SK-N-SH treated with all-trans-retinoic acid at 6 μM for 48 hours (cell line): ENCODE measurements around the gene ARHGAP26.

Source experiments
- ATAC-seq: fragments of 200-7000 bp; cut with Tn5 transposase; 3 replicates; pipeline ENCODE4 v1.9.1; 2020; ENCODE audit warnings: mild to moderate bottlenecking, moderate library complexity
- ARNTL ChIP-seq: fragments of 450-650 bp; formaldehyde crosslinking; IDR thresholded peaks from 2 replicates; pipeline ENCODE4 v1.5.0; 2020; ENCODE audit warnings: low read depth, mild to moderate bottlenecking, moderate library complexity, borderline replicate concordance
- BACH2 ChIP-seq: fragments of 250-450 bp; sonication (Bioruptor Pico); IDR thresholded peaks from 2 replicates; pipeline ENCODE4 v1.9.0; 2021; ENCODE audit warnings: mild to moderate bottlenecking, borderline replicate concordance
- CREB5 ChIP-seq: fragments of 250-450 bp; sonication (Bioruptor Pico); IDR thresholded peaks from 2 replicates; pipeline ENCODE4 v1.5.1; 2020; ENCODE audit warnings: low read depth, mild to moderate bottlenecking, moderate library complexity
- CSDC2 ChIP-seq: fragments of 250-450 bp; sonication (Bioruptor Pico); IDR thresholded peaks from 2 replicates; pipeline ENCODE4 v1.5.0; 2020; ENCODE audit warnings: mild to moderate bottlenecking, moderate library complexity
- ESRRG ChIP-seq: fragments of 250-450 bp; sonication (Bioruptor Pico); IDR thresholded peaks from 2 replicates; pipeline ENCODE4 v1.6.1; 2021; ENCODE audit warnings: mild to moderate bottlenecking
- GLIS3 ChIP-seq: fragments of 250-450 bp; sonication (Bioruptor Pico); IDR thresholded peaks from 2 replicates; pipeline ENCODE4 v1.5.0; 2020; ENCODE audit warnings: mild to moderate bottlenecking, moderate library complexity
- ISL1 ChIP-seq: fragments of 250-450 bp; sonication (Bioruptor Pico); IDR thresholded peaks from 2 replicates; pipeline ENCODE4 v2.1.2; 2022; ENCODE audit warnings: mild to moderate bottlenecking, moderate library complexity
- OSR1 ChIP-seq: fragments of 250-450 bp; sonication (Bioruptor Pico); IDR thresholded peaks from 2 replicates; pipeline ENCODE4 v1.8.0; 2022; ENCODE audit warnings: moderate library complexity, mild to moderate bottlenecking, inconsistent platforms
- POU6F1 ChIP-seq: fragments of 250-450 bp; sonication (Bioruptor Pico); IDR thresholded peaks from 2 replicates; pipeline ENCODE4 v1.8.0; 2021; ENCODE audit warnings: low read depth, mild to moderate bottlenecking, moderate library complexity, borderline replicate concordance
- PPARA ChIP-seq: fragments of 250-450 bp; sonication (Bioruptor Pico); IDR thresholded peaks from 2 replicates; pipeline ENCODE4 v1.5.0; 2020; ENCODE audit warnings: mild to moderate bottlenecking, borderline replicate concordance
- SNAI2 ChIP-seq: fragments of 250-450 bp; sonication (Bioruptor Pico); IDR thresholded peaks from 2 replicates; pipeline ENCODE4 v1.5.0; 2020; ENCODE audit warnings: mild to moderate bottlenecking, moderate library complexity
- TCF4 ChIP-seq: fragments of 250-450 bp; sonication (Bioruptor Pico); IDR thresholded peaks from 2 replicates; pipeline ENCODE4 v1.8.0; 2021; ENCODE audit warnings: mild to moderate bottlenecking, moderate library complexity, borderline replicate concordance
- TOX ChIP-seq: fragments of 250-450 bp; sonication (Bioruptor Pico); IDR thresholded peaks from 2 replicates; pipeline ENCODE4 v1.8.0; 2021; ENCODE audit warnings: mild to moderate bottlenecking, moderate library complexity, borderline replicate concordance
- ZC3H10 ChIP-seq: fragments of 250-450 bp; sonication (Bioruptor Pico); IDR thresholded peaks from 2 replicates; pipeline ENCODE4 v1.5.1; 2021; ENCODE audit warnings: mild to moderate bottlenecking, moderate library complexity
- ZFP3 ChIP-seq: fragments of 250-450 bp; sonication (Bioruptor Pico); IDR thresholded peaks from 2 replicates; pipeline ENCODE4 v1.5.0; 2020; ENCODE audit warnings: mild to moderate bottlenecking, moderate library complexity
- ZFP30 ChIP-seq: fragments of 450-650 bp; formaldehyde crosslinking; IDR thresholded peaks from 2 replicates; pipeline ENCODE4 v1.5.0; 2022; ENCODE audit warnings: mild to moderate bottlenecking, moderate library complexity
- ZNF565 ChIP-seq: fragments of 450-650 bp; formaldehyde crosslinking; conservative IDR thresholded peaks from 2 replicates; pipeline ENCODE4 v1.5.0; 2020; ENCODE audit warnings: low read depth, mild to moderate bottlenecking, moderate library complexity
- ZNF70 ChIP-seq: fragments of 450-650 bp; formaldehyde crosslinking; IDR thresholded peaks from 2 replicates; pipeline ENCODE4 v1.5.0; 2020; ENCODE audit warnings: mild to moderate bottlenecking, moderate library complexity
- ZNF8 ChIP-seq: fragments of 450-650 bp; formaldehyde crosslinking; IDR thresholded peaks from 2 replicates; pipeline ENCODE4 v1.5.0; 2020; ENCODE audit warnings: mild to moderate bottlenecking, moderate library complexity
- TF ChIP-seq, protein P1 (sequence below): fragments of 250-450 bp; sonication (Bioruptor Pico); IDR thresholded peaks from 2 replicates; pipeline ENCODE4 v1.8.0; 2020; ENCODE audit warnings: mild to moderate bottlenecking, moderate library complexity, borderline replicate concordance
- TF ChIP-seq, protein P2 (sequence below): fragments of 250-450 bp; sonication (Bioruptor Pico); IDR thresholded peaks from 2 replicates; pipeline ENCODE4 v1.5.0; 2020; ENCODE audit warnings: mild to moderate bottlenecking, moderate library complexity

The ARHGAP26 gene

DNA sequence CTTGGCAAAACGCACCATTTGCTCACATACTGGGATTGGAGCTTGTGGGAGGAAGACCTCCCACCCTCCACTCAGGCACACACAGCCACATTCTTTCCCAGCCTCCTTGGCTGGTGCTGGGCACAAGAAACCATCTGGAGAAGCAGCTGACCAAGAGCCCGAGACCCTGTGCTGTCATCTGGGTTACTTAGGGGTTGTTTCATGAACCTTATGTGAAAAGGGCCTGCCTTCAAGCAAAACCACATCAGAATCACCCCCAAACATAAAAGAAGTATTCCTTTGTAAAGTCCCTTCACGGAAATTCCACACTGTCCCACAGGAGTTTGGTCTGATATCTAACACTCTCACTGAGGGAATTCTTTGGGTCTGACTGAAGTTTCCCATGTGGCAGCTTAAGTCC is 461.2 kb downstream of the ARHGAP26 start:
- no peak for ATAC-seq
- TF ChIP-seq SNAI2 (CRISPR knock-in tag) (no peak), TCF4 (CRISPR knock-in tag) (no peak), CREB5 (CRISPR knock-in tag) (no peak), OSR1 (no peak)
- TF ChIP-seq, protein P1, sequence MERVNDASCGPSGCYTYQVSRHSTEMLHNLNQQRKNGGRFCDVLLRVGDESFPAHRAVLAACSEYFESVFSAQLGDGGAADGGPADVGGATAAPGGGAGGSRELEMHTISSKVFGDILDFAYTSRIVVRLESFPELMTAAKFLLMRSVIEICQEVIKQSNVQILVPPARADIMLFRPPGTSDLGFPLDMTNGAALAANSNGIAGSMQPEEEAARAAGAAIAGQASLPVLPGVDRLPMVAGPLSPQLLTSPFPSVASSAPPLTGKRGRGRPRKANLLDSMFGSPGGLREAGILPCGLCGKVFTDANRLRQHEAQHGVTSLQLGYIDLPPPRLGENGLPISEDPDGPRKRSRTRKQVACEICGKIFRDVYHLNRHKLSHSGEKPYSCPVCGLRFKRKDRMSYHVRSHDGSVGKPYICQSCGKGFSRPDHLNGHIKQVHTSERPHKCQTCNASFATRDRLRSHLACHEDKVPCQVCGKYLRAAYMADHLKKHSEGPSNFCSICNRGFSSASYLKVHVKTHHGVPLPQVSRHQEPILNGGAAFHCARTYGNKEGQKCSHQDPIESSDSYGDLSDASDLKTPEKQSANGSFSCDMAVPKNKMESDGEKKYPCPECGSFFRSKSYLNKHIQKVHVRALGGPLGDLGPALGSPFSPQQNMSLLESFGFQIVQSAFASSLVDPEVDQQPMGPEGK: no peak
- TF ChIP-seq, protein P2, sequence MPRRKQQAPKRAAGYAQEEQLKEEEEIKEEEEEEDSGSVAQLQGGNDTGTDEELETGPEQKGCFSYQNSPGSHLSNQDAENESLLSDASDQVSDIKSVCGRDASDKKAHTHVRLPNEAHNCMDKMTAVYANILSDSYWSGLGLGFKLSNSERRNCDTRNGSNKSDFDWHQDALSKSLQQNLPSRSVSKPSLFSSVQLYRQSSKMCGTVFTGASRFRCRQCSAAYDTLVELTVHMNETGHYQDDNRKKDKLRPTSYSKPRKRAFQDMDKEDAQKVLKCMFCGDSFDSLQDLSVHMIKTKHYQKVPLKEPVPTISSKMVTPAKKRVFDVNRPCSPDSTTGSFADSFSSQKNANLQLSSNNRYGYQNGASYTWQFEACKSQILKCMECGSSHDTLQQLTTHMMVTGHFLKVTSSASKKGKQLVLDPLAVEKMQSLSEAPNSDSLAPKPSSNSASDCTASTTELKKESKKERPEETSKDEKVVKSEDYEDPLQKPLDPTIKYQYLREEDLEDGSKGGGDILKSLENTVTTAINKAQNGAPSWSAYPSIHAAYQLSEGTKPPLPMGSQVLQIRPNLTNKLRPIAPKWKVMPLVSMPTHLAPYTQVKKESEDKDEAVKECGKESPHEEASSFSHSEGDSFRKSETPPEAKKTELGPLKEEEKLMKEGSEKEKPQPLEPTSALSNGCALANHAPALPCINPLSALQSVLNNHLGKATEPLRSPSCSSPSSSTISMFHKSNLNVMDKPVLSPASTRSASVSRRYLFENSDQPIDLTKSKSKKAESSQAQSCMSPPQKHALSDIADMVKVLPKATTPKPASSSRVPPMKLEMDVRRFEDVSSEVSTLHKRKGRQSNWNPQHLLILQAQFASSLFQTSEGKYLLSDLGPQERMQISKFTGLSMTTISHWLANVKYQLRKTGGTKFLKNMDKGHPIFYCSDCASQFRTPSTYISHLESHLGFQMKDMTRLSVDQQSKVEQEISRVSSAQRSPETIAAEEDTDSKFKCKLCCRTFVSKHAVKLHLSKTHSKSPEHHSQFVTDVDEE: no peak

GRCh38 chr5:143231973-143232812 is 462.0 kb downstream of the ARHGAP26 start:
- no peak for ATAC-seq
- no peak for TF ChIP-seq ZNF70 (CRISPR knock-in tag)
- no peak for TF ChIP-seq PPARA (CRISPR knock-in tag)
- no peak for TF ChIP-seq TOX (CRISPR knock-in tag)
- TF ChIP-seq OSR1: no peak
- TF ChIP-seq ZFP3 (CRISPR knock-in tag): no peak
- no peak for TF ChIP-seq ZNF565
- TF ChIP-seq ZC3H10 (CRISPR knock-in tag): no peak
- no peak for TF ChIP-seq ARNTL (CRISPR knock-in tag)
- TF ChIP-seq GLIS3 (CRISPR knock-in tag): no peak
- TF ChIP-seq ISL1: no peak
- TF ChIP-seq, protein P2: no peak
- no peak for TF ChIP-seq CSDC2 (CRISPR knock-in tag)
- TF ChIP-seq, protein P1: no peak
- no peak for TF ChIP-seq POU6F1 (CRISPR knock-in tag)
- no peak for TF ChIP-seq ESRRG (CRISPR knock-in tag)
- no peak for TF ChIP-seq TCF4 (CRISPR knock-in tag)
- TF ChIP-seq ZFP30 (CRISPR knock-in tag): no peak
- TF ChIP-seq CREB5 (CRISPR knock-in tag): no peak
- no peak for TF ChIP-seq BACH2 (CRISPR knock-in tag)
- TF ChIP-seq ZNF8 (CRISPR knock-in tag): no peak
